WTC11 (cell line): Measurements from ENCODE around the gene KCNG2. TPM values are rescaled to one million over a fixed set of nuclear protein-coding genes. Genes with fewer than 3 reads are reported as not detected.
A peak's percentile ranks its signal among the peaks of the same experiment; 100 is the strongest.

Experiments
- ATAC-seq: fragments of 200-7000 bp; cut with Tn5 transposase; 2 replicates; pipeline ENCODE4 v1.10.0; 2021; ENCODE audit warnings: mild to moderate bottlenecking, moderate library complexity
- CTCF ChIA-PET: fragments of 300-600 bp; sonication (Branson Sonifier 250); formaldehyde crosslinking; loops from one replicate; lab custom pipeline; 2021; ENCODE audit warnings: antibody characterized with exemption; lab: Charles Lee
- POLR2A ChIA-PET: fragments of 350-600 bp; sonication (Branson Sonifier 250); formaldehyde crosslinking; loops from one replicate; lab custom pipeline; 2021; ENCODE audit warnings: antibody characterized with exemption; lab: Charles Lee
- DNase-seq: peaks from one replicate; pipeline ENCODE4 v3.0.0; 2021; ENCODE audit warnings: low spot score
- H3K27ac Mint-ChIP-seq: 2 replicates; pipeline ENCODE4 v1.8.0; 2021; ENCODE audit warnings: mixed read lengths
- H3K27me3 Mint-ChIP-seq: 2 replicates; pipeline ENCODE4 v1.8.0; 2021; ENCODE audit warnings: low read depth, mild to moderate bottlenecking, moderate library complexity, mixed read lengths
- H3K36me3 Mint-ChIP-seq: 2 replicates; pipeline ENCODE4 v1.8.0; 2021; ENCODE audit warnings: mixed read lengths
- H3K4me1 Mint-ChIP-seq: 2 replicates; pipeline ENCODE4 v1.8.0; 2022; ENCODE audit warnings: mixed read lengths
- H3K4me3 Mint-ChIP-seq: 2 replicates; pipeline ENCODE4 v1.8.0; 2021; ENCODE audit warnings: mild to moderate bottlenecking, moderate library complexity, mixed read lengths
- H3K9me3 Mint-ChIP-seq: 2 replicates; pipeline ENCODE4 v1.8.0; 2021; ENCODE audit warnings: mixed read lengths
- ATF1 ChIP-seq: sonication (generic); formaldehyde crosslinking; IDR thresholded peaks from 2 replicates; pipeline ENCODE4 v1.8.1; 2023; ENCODE audit warnings: mild to moderate bottlenecking, moderate library complexity, missing genetic modification reagents
- EMX1 ChIP-seq: fragments of 250-450 bp; sonication (Bioruptor Pico); IDR thresholded peaks from 2 replicates; pipeline ENCODE4 v1.8.0; 2021; ENCODE audit warnings: mild to moderate bottlenecking
- FOXP1 ChIP-seq: sonication (generic); formaldehyde crosslinking; IDR thresholded peaks from 2 replicates; pipeline ENCODE4 v1.8.0; 2022; ENCODE audit warnings: missing genetic modification reagents, mild to moderate bottlenecking, moderate library complexity, borderline replicate concordance
- NFE2L1 ChIP-seq: sonication (generic); formaldehyde crosslinking; IDR thresholded peaks from 2 replicates; pipeline ENCODE4 v1.8.1; 2023; ENCODE audit warnings: missing genetic modification reagents
- NR1H2 ChIP-seq: sonication (generic); formaldehyde crosslinking; IDR thresholded peaks from 2 replicates; pipeline ENCODE4 v1.9.0; 2021; ENCODE audit warnings: mild to moderate bottlenecking, moderate library complexity, missing genetic modification reagents
- NR3C1 ChIP-seq: sonication (generic); formaldehyde crosslinking; conservative IDR thresholded peaks from 2 replicates; pipeline ENCODE4 v1.8.1; 2023; ENCODE audit warnings: low read depth, mild to moderate bottlenecking, missing genetic modification reagents
- OVOL2 ChIP-seq: fragments of 250-450 bp; sonication (Bioruptor Pico); IDR thresholded peaks from 2 replicates; pipeline ENCODE4 v1.9.0; 2021; ENCODE audit warnings: mild to moderate bottlenecking, borderline replicate concordance
- RORB ChIP-seq: fragments of 250-450 bp; sonication (Bioruptor Pico); IDR thresholded peaks from 2 replicates; pipeline ENCODE4 v1.9.0; 2021; ENCODE audit warnings: mild to moderate bottlenecking
- SP1 ChIP-seq: sonication (generic); formaldehyde crosslinking; conservative IDR thresholded peaks from 2 replicates; pipeline ENCODE4 v1.8.1; 2022; ENCODE audit warnings: missing genetic modification reagents
- TEAD1 ChIP-seq: sonication (generic); formaldehyde crosslinking; IDR thresholded peaks from 2 replicates; pipeline ENCODE4 v1.8.0; 2022; ENCODE audit warnings: mild to moderate bottlenecking, missing genetic modification reagents
- TEAD4 ChIP-seq: sonication (generic); formaldehyde crosslinking; IDR thresholded peaks from 2 replicates; pipeline ENCODE4 v1.8.0; 2022; ENCODE audit warnings: mild to moderate bottlenecking, missing genetic modification reagents
- ZNF219 ChIP-seq: sonication (generic); formaldehyde crosslinking; IDR thresholded peaks from 2 replicates; pipeline ENCODE4 v1.8.0; 2023; ENCODE audit warnings: missing genetic modification reagents, mild to moderate bottlenecking, borderline replicate concordance
- ZNF232 ChIP-seq: sonication (generic); formaldehyde crosslinking; IDR thresholded peaks from 2 replicates; pipeline ENCODE4 v1.8.0; 2022; ENCODE audit warnings: mild to moderate bottlenecking, missing genetic modification reagents
- total RNA-seq: library from RNA; stranded (reverse); gene quantifications from 3 replicates; pipeline ENCODE4 v1.2.3, GENCODE V29; 2021
- TF ChIP-seq, protein P1 (sequence below): sonication (generic); formaldehyde crosslinking; IDR thresholded peaks from 2 replicates; pipeline ENCODE4 v1.8.1; 2023; ENCODE audit warnings: mild to moderate bottlenecking, missing genetic modification reagents, borderline replicate concordance
- TF ChIP-seq, protein P2 (sequence below): sonication (generic); formaldehyde crosslinking; IDR thresholded peaks from 2 replicates; pipeline ENCODE4 v1.8.0; 2022; ENCODE audit warnings: mild to moderate bottlenecking, missing genetic modification reagents
- TF ChIP-seq, protein P3 (sequence below): sonication (generic); formaldehyde crosslinking; IDR thresholded peaks from 2 replicates; pipeline ENCODE4 v1.8.1; 2022; ENCODE audit warnings: mild to moderate bottlenecking, missing genetic modification reagents, moderate library complexity, borderline replicate concordance
- TF ChIP-seq, protein P4 (sequence below): sonication (generic); formaldehyde crosslinking; IDR thresholded peaks from 2 replicates; pipeline ENCODE4 v1.8.1; 2022; ENCODE audit warnings: low read depth, missing genetic modification reagents, borderline replicate concordance

The KCNG2 gene
- total RNA-seq, 1 experiment from 2014 or later, result 0.50 TPM

DNA sequence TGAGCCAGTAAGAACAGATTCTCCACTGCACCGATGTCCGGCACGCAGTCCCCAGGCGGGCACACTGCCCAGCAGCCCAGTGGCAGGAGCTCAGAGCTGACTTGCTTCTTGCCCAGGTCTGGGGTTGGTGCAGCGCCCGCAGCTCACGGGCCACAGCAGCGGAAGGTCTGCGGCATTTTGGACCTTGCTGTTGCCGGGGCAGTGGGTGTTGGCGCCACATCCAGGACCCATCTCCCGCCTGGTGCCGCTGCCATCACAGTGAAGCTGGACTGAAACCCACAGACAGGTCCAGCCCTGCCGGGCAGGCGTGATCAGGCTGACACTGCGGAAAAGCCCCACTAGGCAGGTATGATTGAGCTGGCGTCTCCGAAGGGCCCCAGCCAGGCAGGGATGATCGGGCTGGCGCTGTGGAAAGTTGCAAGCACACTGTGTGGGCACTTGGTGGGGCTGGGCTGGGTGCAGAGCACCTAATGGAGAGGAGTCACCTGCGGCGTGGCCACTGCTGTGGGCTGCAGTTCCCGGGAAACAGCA, 78.3 kb downstream of the KCNG2 start (continued):
- TF ChIP-seq, protein P1, sequence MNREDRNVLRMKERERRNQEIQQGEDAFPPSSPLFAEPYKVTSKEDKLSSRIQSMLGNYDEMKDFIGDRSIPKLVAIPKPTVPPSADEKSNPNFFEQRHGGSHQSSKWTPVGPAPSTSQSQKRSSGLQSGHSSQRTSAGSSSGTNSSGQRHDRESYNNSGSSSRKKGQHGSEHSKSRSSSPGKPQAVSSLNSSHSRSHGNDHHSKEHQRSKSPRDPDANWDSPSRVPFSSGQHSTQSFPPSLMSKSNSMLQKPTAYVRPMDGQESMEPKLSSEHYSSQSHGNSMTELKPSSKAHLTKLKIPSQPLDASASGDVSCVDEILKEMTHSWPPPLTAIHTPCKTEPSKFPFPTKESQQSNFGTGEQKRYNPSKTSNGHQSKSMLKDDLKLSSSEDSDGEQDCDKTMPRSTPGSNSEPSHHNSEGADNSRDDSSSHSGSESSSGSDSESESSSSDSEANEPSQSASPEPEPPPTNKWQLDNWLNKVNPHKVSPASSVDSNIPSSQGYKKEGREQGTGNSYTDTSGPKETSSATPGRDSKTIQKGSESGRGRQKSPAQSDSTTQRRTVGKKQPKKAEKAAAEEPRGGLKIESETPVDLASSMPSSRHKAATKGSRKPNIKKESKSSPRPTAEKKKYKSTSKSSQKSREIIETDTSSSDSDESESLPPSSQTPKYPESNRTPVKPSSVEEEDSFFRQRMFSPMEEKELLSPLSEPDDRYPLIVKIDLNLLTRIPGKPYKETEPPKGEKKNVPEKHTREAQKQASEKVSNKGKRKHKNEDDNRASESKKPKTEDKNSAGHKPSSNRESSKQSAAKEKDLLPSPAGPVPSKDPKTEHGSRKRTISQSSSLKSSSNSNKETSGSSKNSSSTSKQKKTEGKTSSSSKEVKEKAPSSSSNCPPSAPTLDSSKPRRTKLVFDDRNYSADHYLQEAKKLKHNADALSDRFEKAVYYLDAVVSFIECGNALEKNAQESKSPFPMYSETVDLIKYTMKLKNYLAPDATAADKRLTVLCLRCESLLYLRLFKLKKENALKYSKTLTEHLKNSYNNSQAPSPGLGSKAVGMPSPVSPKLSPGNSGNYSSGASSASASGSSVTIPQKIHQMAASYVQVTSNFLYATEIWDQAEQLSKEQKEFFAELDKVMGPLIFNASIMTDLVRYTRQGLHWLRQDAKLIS (CRISPR knock-in tag), result no peak

DNA sequence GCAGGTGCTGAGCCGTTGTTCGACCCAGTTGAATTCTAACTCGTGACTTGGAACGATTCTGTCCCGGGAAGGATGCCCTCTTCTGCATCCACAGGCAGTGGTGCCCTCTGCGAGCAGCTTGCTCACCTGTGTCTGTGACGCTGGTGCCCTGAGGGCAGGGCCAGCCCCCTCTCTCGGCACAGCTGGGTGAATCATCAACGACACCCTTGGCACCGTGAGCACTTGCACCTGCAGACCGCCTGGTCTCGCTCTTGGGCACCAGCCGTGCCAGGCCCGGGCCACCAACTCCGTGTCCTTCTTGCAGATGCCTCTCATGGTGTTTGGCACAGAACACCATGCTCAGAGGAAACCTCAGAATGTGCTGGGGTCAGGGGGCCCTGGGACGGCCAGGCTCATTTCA, 78.8 kb downstream of the KCNG2 start:
- H3K27ac Mint-ChIP-seq, result 0 out of 2 replicates have a peak overlapping the region, but pooled peaks have one; percentile 14
- ChIA-PET POLR2A (no interaction called here), CTCF (no interaction called here)
- ATAC-seq (no peak), DNase-seq (no peak)
- H3K36me3 Mint-ChIP-seq, result no peaks in the 10 kb centered on the region
- no peaks in the 10 kb centered on the region for H3K27me3 Mint-ChIP-seq
- TF ChIP-seq OVOL2 (CRISPR knock-in tag) (no peak), ATF1 (CRISPR knock-in tag) (no peak), NFE2L1 (CRISPR knock-in tag) (no peak), SP1 (no peak), ZNF232 (CRISPR knock-in tag) (no peak), TEAD4 (CRISPR knock-in tag) (no peak), NR3C1 (CRISPR knock-in tag) (no peak), EMX1 (no peak), NR1H2 (CRISPR knock-in tag) (no peak), RORB (no peak), ZNF219 (CRISPR knock-in tag) (no peak), FOXP1 (CRISPR knock-in tag) (no peak), TEAD1 (no peak)
- TF ChIP-seq, protein P2, sequence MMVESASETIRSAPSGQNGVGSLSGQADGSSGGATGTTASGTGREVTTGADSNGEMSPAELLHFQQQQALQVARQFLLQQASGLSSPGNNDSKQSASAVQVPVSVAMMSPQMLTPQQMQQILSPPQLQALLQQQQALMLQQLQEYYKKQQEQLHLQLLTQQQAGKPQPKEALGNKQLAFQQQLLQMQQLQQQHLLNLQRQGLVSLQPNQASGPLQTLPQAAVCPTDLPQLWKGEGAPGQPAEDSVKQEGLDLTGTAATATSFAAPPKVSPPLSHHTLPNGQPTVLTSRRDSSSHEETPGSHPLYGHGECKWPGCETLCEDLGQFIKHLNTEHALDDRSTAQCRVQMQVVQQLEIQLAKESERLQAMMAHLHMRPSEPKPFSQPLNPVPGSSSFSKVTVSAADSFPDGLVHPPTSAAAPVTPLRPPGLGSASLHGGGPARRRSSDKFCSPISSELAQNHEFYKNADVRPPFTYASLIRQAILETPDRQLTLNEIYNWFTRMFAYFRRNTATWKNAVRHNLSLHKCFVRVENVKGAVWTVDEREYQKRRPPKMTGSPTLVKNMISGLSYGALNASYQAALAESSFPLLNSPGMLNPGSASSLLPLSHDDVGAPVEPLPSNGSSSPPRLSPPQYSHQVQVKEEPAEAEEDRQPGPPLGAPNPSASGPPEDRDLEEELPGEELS (CRISPR knock-in tag), result no peak
- TF ChIP-seq, protein P3, sequence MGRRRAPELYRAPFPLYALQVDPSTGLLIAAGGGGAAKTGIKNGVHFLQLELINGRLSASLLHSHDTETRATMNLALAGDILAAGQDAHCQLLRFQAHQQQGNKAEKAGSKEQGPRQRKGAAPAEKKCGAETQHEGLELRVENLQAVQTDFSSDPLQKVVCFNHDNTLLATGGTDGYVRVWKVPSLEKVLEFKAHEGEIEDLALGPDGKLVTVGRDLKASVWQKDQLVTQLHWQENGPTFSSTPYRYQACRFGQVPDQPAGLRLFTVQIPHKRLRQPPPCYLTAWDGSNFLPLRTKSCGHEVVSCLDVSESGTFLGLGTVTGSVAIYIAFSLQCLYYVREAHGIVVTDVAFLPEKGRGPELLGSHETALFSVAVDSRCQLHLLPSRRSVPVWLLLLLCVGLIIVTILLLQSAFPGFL (CRISPR knock-in tag), result no peak
- TF ChIP-seq, protein P4, sequence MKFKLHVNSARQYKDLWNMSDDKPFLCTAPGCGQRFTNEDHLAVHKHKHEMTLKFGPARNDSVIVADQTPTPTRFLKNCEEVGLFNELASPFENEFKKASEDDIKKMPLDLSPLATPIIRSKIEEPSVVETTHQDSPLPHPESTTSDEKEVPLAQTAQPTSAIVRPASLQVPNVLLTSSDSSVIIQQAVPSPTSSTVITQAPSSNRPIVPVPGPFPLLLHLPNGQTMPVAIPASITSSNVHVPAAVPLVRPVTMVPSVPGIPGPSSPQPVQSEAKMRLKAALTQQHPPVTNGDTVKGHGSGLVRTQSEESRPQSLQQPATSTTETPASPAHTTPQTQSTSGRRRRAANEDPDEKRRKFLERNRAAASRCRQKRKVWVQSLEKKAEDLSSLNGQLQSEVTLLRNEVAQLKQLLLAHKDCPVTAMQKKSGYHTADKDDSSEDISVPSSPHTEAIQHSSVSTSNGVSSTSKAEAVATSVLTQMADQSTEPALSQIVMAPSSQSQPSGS (CRISPR knock-in tag), result no peak
- H3K9me3 Mint-ChIP-seq, result no peaks in the 10 kb centered on the region
- H3K4me3 Mint-ChIP-seq, result no peak overlapping the region
- H3K4me1 Mint-ChIP-seq, result no peaks in the 10 kb centered on the region
